OCI-LY1 (cell line): ENCODE results near the gene PCDHA1.
"Not testable (repeated sequence)": the region's sequence is repeated elsewhere in the genome, so short reads cannot be mapped to it uniquely, and the experiment has no call there.

Source experiments
- H2AFZ ChIP-seq: fragments of 200-600 bp; sonication (generic), shearing (Covaris generic); 2 replicates; pipeline ENCODE4 v1.6.0; 2014; ENCODE audit warnings: antibody characterized with exemption, mild to moderate bottlenecking, low read length
- H3F3A ChIP-seq: fragments of 200-600 bp; sonication (generic), shearing (Covaris generic); 2 replicates; pipeline ENCODE4 v1.6.0; 2014; ENCODE audit warnings: mild to moderate bottlenecking, antibody characterized with exemption, low read length, moderate library complexity; ENCODE audit not compliant: insufficient read depth
- H3K27ac ChIP-seq: fragments of 200-600 bp; sonication (generic); 2 replicates; pipeline ENCODE4 v1.5.1; 2014; ENCODE audit warnings: low read length, mixed run types, mild to moderate bottlenecking, low read depth; ENCODE audit not compliant: poor library complexity, severe bottlenecking
- H3K27me3 ChIP-seq: fragments of 200-600 bp; sonication (generic); 2 replicates; pipeline ENCODE4 v1.6.0; 2014; ENCODE audit warnings: antibody characterized with exemption, mild to moderate bottlenecking, low read length, moderate library complexity; ENCODE audit not compliant: insufficient read depth
- H3K36me3 ChIP-seq: fragments of 200-600 bp; sonication (generic); 2 replicates; pipeline ENCODE4 v1.6.1; 2014; ENCODE audit warnings: mild to moderate bottlenecking, antibody characterized with exemption, low read length, moderate library complexity, mixed read lengths; ENCODE audit not compliant: insufficient read depth
- H3K4me1 ChIP-seq: fragments of 200-600 bp; sonication (generic); 2 replicates; pipeline ENCODE4 v1.5.1; 2014; ENCODE audit warnings: mild to moderate bottlenecking, low read length, moderate library complexity; ENCODE audit not compliant: insufficient read depth, severe bottlenecking
- H3K4me2 ChIP-seq: fragments of 200-600 bp; sonication (generic), shearing (Covaris generic); 2 replicates; pipeline ENCODE4 v1.6.1; 2014; ENCODE audit warnings: low read length
- H3K4me3 ChIP-seq: fragments of 200-600 bp; sonication (generic); 2 replicates; pipeline ENCODE4 v1.5.1; 2014; ENCODE audit warnings: low read length, low read depth, mild to moderate bottlenecking, mixed read lengths; ENCODE audit not compliant: poor library complexity, severe bottlenecking
- H3K79me2 ChIP-seq: fragments of 200-600 bp; shearing (Covaris generic); 2 replicates; pipeline ENCODE4 v1.6.1; 2016; ENCODE audit warnings: mixed run types, low read length, mixed read lengths; ENCODE audit not compliant: insufficient read depth
- H3K9ac ChIP-seq: fragments of 200-600 bp; sonication (generic), shearing (Covaris generic); 2 replicates; pipeline ENCODE4 v1.6.1; 2014; ENCODE audit warnings: mild to moderate bottlenecking, low read length, mixed read lengths
- H3K9me2 ChIP-seq: fragments of 200-600 bp; sonication (generic), shearing (Covaris generic); 2 replicates; pipeline ENCODE4 v1.6.1; 2014; ENCODE audit warnings: low read depth, mild to moderate bottlenecking, low read length, mixed read lengths
- H3K9me3 ChIP-seq: fragments of 200-600 bp; shearing (Covaris generic); 2 replicates; pipeline ENCODE4 v1.6.1; 2014; ENCODE audit warnings: low read length, mixed read lengths
- H4K20me1 ChIP-seq: fragments of 200-600 bp; sonication (generic), shearing (Covaris generic); 2 replicates; pipeline ENCODE4 v1.6.0; 2016; ENCODE audit warnings: mild to moderate bottlenecking, low read length; ENCODE audit not compliant: insufficient read depth
- EZH2 ChIP-seq: fragments of 200-600 bp; sonication (generic), shearing (Covaris generic); IDR thresholded peaks from 2 replicates; pipeline ENCODE4 v1.8.0; 2017; ENCODE audit warnings: borderline replicate concordance, mixed run types, mild to moderate bottlenecking, antibody characterized with exemption, low read length, moderate library complexity, mixed read lengths
- TF ChIP-seq, protein P1 (sequence below): fragments of 200-600 bp; sonication (generic), shearing (Covaris generic); IDR thresholded peaks from 2 replicates; pipeline ENCODE4 v1.5.1; 2017; ENCODE audit warnings: mild to moderate bottlenecking, antibody characterized with exemption, low read length, moderate library complexity, mixed read lengths

Gene PCDHA1

DNA sequence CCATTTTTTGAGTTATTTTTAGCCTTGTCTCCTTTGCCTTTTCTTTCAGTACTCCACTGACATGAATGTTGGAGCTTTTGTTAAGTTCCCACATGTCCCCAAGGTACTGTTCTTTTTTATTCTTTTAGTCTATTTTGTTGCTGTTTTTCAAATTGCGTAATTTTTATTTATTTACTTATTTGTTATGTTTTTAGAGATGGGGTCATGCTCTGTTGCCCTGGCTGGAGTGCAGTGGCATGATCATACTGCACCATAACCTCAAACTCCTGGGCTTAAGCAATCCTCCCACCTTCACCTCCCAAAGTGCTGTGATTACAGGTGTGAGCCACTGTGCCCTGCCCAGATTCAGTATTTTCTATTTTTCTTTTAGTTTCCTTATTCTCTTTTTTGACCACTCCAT, 5.4 kb upstream of the PCDHA1 start:
- no peak overlapping the region for H3K4me2 ChIP-seq
- TF ChIP-seq, protein P1, sequence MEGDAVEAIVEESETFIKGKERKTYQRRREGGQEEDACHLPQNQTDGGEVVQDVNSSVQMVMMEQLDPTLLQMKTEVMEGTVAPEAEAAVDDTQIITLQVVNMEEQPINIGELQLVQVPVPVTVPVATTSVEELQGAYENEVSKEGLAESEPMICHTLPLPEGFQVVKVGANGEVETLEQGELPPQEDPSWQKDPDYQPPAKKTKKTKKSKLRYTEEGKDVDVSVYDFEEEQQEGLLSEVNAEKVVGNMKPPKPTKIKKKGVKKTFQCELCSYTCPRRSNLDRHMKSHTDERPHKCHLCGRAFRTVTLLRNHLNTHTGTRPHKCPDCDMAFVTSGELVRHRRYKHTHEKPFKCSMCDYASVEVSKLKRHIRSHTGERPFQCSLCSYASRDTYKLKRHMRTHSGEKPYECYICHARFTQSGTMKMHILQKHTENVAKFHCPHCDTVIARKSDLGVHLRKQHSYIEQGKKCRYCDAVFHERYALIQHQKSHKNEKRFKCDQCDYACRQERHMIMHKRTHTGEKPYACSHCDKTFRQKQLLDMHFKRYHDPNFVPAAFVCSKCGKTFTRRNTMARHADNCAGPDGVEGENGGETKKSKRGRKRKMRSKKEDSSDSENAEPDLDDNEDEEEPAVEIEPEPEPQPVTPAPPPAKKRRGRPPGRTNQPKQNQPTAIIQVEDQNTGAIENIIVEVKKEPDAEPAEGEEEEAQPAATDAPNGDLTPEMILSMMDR = no peak
- TF ChIP-seq EZH2 = no peak
- H3F3A ChIP-seq = no peaks in the 10 kb centered on the region
- no peak overlapping the region for H3K4me3 ChIP-seq
- no peaks in the 10 kb centered on the region for H3K36me3 ChIP-seq
- H3K27ac ChIP-seq = no peak overlapping the region
- H3K9me2 ChIP-seq = no peaks in the 10 kb centered on the region
- no peak overlapping the region for H3K9ac ChIP-seq
- H2AFZ ChIP-seq = no peak overlapping the region
- H3K4me1 ChIP-seq = no peaks in the 10 kb centered on the region
- no peaks in the 10 kb centered on the region for H4K20me1 ChIP-seq
- H3K27me3 ChIP-seq = no peaks in the 10 kb centered on the region
- H3K9me3 ChIP-seq = peaks cover 3% of the 10 kb centered on the region; the same call in 1 of the 2 replicates
- no peaks in the 10 kb centered on the region for H3K79me2 ChIP-seq

- H2AFZ ChIP-seq, H3K79me2 ChIP-seq, H3K27me3 ChIP-seq, H3K4me1 ChIP-seq, H3K9ac ChIP-seq, H3K4me3 ChIP-seq, H3K27ac ChIP-seq, H3K36me3 ChIP-seq, H4K20me1 ChIP-seq, H3F3A ChIP-seq, H3K4me2 ChIP-seq, H3K9me2 ChIP-seq, H3K9me3 ChIP-seq: not testable (repeated sequence)
These were observed 1.5 kb downstream of the PCDHA1 start for GRCh38 chr5:140787422-140787821.

GRCh38 chr5:140787849-140788504, 2.0 kb downstream of the PCDHA1 start:
- not testable (repeated sequence) for H3K27ac ChIP-seq, H3K4me3 ChIP-seq, H2AFZ ChIP-seq, H3K9me3 ChIP-seq, H3K9me2 ChIP-seq, H4K20me1 ChIP-seq, H3K9ac ChIP-seq, H3K4me2 ChIP-seq, H3F3A ChIP-seq, H3K27me3 ChIP-seq, H3K36me3 ChIP-seq, H3K79me2 ChIP-seq, H3K4me1 ChIP-seq

GRCh38 chr5:140791089-140791488, 5.1 kb downstream of the PCDHA1 start:
- H3K79me2 ChIP-seq = no peaks in the 10 kb centered on the region
- no peak overlapping the region for H3K4me2 ChIP-seq
- H3K9me3 ChIP-seq = no peaks in the 10 kb centered on the region; the same call in 1 of the 2 replicates
- H3F3A ChIP-seq = no peaks in the 10 kb centered on the region
- no peak for TF ChIP-seq EZH2
- TF ChIP-seq, protein P1 = no peak
- H3K27me3 ChIP-seq = no peaks in the 10 kb centered on the region
- no peaks in the 10 kb centered on the region for H3K4me1 ChIP-seq
- H2AFZ ChIP-seq = no peak overlapping the region
- H4K20me1 ChIP-seq = no peaks in the 10 kb centered on the region
- no peaks in the 10 kb centered on the region; the same call in 1 of the 2 replicates for H3K9me2 ChIP-seq
- no peaks in the 10 kb centered on the region for H3K36me3 ChIP-seq
- no peak overlapping the region for H3K4me3 ChIP-seq
- no peak overlapping the region for H3K9ac ChIP-seq
- no peak overlapping the region for H3K27ac ChIP-seq
